Memory B cell (primary cell): ENCODE measurements around the gene CCT6B.
"Not testable (repeated sequence)": the region's sequence is repeated elsewhere in the genome, so short reads cannot be mapped to it uniquely, and the experiment has no call there.

ENCODE experiments used
- ATAC-seq: fragments of 150-1000 bp; cut with Tn5 transposase; 2 replicates; pipeline ENCODE4 v1.10.0; 2021; ENCODE audit warnings: low read depth, mild to moderate bottlenecking, moderate library complexity
- DNase-seq, 2 donors: peaks; one replicate each; pipeline ENCODE4 v3.0.0; 2022; ENCODE audit warnings: low spot score in 2 of 2
- H3K27ac Mint-ChIP-seq: one replicate; pipeline ENCODE4 v1.8.0; 2022; ENCODE audit warnings: mild to moderate bottlenecking, moderate library complexity, mixed read lengths
- H3K27me3 Mint-ChIP-seq: one replicate; pipeline ENCODE4 v1.8.0; 2022; ENCODE audit warnings: mixed read lengths
- H3K36me3 Mint-ChIP-seq: one replicate; pipeline ENCODE4 v1.8.0; 2022; ENCODE audit warnings: mild to moderate bottlenecking, mixed read lengths
- H3K4me1 Mint-ChIP-seq: one replicate; pipeline ENCODE4 v1.8.0; 2022; ENCODE audit warnings: mixed read lengths
- H3K4me3 Mint-ChIP-seq: one replicate; pipeline ENCODE4 v1.8.0; 2022; ENCODE audit warnings: mild to moderate bottlenecking, moderate library complexity, mixed read lengths
- H3K9me3 Mint-ChIP-seq: one replicate; pipeline ENCODE4 v1.8.0; 2022; ENCODE audit warnings: mixed read lengths

The CCT6B gene

DNA sequence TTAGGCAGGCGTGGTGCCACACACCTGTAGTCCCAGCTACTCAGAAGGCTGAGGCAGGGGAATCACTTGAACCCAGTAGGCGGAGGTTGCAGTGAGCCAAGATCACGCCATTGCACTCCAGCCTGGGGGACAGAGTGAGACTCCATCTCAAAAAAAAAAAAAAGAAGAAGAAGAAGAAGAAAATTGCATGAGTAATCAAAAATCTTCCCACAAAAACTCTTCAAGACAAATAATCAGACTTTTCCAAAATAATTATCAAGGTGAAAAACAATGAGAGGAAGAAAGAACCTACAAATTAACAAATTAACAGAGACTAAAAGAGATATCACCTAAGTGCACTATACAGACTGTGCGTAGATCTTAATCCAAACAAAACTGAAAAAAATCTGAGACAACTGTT is 10.5 kb downstream of the CCT6B start:
- not testable (repeated sequence) for DNase-seq, H3K9me3 Mint-ChIP-seq, ATAC-seq

DNA sequence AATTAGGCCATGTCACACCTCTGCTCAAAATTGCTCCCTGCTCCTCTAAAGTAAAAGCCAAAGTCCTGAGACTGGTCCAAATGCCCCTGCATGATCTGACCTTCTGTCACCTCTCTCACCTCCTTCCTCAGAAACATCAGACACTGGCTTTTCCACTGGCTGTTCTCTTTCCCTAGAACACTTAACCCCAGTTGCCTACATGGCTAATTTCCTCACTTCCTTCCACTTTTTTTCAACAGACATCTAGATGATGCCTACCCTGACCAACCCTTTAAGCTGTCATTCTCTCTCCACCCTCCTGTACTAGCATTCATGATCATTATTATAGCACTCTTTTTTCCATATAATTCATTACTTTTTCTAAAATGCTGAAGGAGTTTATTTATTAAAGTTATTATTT is 31.0 kb downstream of the CCT6B start:
- H3K4me1 Mint-ChIP-seq = no peaks in the 10 kb centered on the region
- peaks cover 4% of the 10 kb centered on the region for H3K36me3 Mint-ChIP-seq
- no peaks in the 10 kb centered on the region for H3K9me3 Mint-ChIP-seq
- ATAC-seq (no peak), DNase-seq (no peak)
- H3K27ac Mint-ChIP-seq = no peak overlapping the region
- H3K27me3 Mint-ChIP-seq = no peaks in the 10 kb centered on the region
- H3K4me3 Mint-ChIP-seq = no peak overlapping the region

More for the DNA sequence above, 10.5 kb downstream of the CCT6B start:
- H3K27me3 Mint-ChIP-seq, H3K4me1 Mint-ChIP-seq, H3K36me3 Mint-ChIP-seq, H3K4me3 Mint-ChIP-seq, H3K27ac Mint-ChIP-seq: not testable (repeated sequence)

DNA sequence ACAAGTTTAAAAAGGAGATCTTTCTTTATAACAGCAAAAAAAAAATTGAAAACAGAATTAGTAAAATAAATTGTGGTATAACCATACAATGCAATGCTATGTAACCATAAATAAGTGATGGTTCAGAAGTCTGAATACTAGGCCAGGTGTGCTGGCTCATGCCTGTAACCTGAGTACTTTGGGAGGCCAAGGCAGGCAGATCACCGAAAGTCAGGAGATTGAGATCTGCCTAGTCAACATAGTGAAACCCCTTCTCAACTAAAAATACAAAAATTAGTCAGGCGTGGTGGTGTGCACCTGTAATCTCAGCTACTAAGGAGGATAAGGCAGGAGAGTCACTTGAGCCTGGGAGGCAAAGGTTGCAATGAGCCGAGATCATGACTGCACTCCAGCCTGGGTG is 34.6 kb downstream of the CCT6B start:
- H3K27ac Mint-ChIP-seq = no peak overlapping the region
- no peaks in the 10 kb centered on the region for H3K27me3 Mint-ChIP-seq
- DNase-seq = no peak
- H3K4me1 Mint-ChIP-seq = no peaks in the 10 kb centered on the region
- H3K4me3 Mint-ChIP-seq = no peak overlapping the region
- H3K9me3 Mint-ChIP-seq = no peaks in the 10 kb centered on the region
- H3K36me3 Mint-ChIP-seq = peaks cover 4% of the 10 kb centered on the region
- ATAC-seq = no peak

DNA sequence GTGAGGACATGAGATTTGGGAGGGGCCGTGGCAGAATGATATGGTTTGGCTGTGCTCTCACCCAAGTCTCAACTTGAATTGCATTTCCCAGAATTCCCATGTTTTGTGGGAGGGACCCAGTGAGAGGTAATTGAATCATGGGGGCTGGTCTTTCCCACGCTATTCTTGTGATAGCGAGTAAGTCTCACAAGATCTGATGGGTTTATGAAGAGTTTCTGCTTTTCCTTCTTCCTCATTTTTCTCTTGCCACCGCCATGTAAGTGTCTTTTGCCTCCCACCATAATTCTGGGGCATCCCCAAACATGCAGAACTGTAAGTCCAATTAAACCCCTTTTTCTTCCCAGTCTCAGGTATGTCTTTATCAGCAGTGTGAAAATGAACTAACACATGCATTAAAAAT is 40.6 kb downstream of the CCT6B start:
- Mint-ChIP-seq H3K4me3 (no peak overlapping the region), H3K27ac (no peak overlapping the region), H3K9me3 (no peaks in the 10 kb centered on the region), H3K36me3 (peaks cover 2% of the 10 kb centered on the region), H3K27me3 (peaks cover 2% of the 10 kb centered on the region), H3K4me1 (no peaks in the 10 kb centered on the region)
- ATAC-seq (no peak), DNase-seq (no peak)

DNA sequence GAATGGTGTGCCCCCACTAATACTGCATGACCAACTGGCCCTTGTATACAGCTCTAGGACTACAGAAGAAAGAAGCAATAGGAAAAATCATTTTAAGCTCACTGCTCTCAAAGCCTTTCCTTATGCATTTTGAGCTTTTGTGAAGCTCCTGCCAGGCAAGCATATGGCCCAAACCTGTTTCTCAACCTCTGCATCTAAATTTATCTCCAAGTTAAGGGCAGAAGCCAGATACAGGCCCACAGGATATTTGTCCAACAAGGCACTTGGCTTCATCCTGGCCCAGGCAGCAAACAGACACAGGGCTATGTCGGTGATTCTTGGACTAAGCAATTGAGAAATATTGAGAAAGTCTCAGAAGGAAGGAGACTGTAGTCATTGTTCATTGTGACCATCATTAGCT is 43.9 kb downstream of the CCT6B start:
- peaks cover 2% of the 10 kb centered on the region for H3K36me3 Mint-ChIP-seq
- ATAC-seq = no peak
- no peaks in the 10 kb centered on the region for H3K9me3 Mint-ChIP-seq
- no peak for DNase-seq
- H3K4me3 Mint-ChIP-seq = no peak overlapping the region
- peaks cover 2% of the 10 kb centered on the region for H3K27me3 Mint-ChIP-seq
- H3K27ac Mint-ChIP-seq = no peak overlapping the region
- H3K4me1 Mint-ChIP-seq = peaks cover 3% of the 10 kb centered on the region

DNA sequence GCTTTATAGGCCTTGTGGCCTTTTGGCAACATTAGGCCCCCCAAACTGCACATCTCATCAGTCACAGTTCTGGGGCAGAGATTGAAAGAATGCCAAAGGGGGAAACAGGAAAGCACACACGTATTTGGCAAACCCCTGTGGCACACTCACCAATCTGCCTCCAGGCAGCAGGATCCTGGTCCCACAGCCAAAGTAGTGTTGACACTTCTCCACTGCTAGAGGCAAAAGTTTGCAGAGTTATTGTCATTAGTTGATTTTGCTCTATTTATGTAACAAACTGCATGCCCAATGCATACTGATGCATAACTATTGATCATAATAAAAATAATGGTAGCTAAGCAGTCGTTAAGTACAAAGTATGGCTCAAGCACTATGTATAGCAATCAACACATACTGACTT is 45.1 kb downstream of the CCT6B start:
- no peak overlapping the region for H3K27ac Mint-ChIP-seq
- H3K27me3 Mint-ChIP-seq = peaks cover 2% of the 10 kb centered on the region
- H3K9me3 Mint-ChIP-seq = no peaks in the 10 kb centered on the region
- DNase-seq (no peak), ATAC-seq (no peak)
- H3K4me3 Mint-ChIP-seq = no peak overlapping the region
- peaks cover 3% of the 10 kb centered on the region for H3K4me1 Mint-ChIP-seq
- peaks cover 2% of the 10 kb centered on the region for H3K36me3 Mint-ChIP-seq

DNA sequence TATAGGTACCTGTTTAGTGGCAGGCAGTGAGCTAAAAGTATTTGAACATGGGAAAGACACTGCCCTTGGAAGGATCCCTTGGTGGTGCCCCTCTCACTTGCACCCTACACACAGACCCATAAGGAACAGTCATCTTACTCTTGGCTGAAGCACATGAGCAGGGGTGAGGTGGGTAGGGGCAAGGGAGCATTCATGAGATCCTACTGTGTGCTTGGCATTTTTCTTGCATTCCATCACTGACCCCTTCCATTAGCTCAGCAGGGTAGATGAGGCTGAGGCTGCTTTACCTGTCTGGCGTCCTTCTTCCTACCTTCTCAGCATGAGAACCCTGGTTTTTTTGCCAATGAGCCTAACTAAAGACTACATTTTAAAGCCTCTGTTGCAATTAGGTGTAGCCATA is 48.3 kb downstream of the CCT6B start:
- no peak for DNase-seq
- H3K4me1 Mint-ChIP-seq = peaks cover 3% of the 10 kb centered on the region
- H3K27me3 Mint-ChIP-seq = no peaks in the 10 kb centered on the region
- no peak overlapping the region for H3K4me3 Mint-ChIP-seq
- no peak overlapping the region for H3K27ac Mint-ChIP-seq
- ATAC-seq = no peak
- no peaks in the 10 kb centered on the region for H3K36me3 Mint-ChIP-seq
- H3K9me3 Mint-ChIP-seq = no peaks in the 10 kb centered on the region

DNA sequence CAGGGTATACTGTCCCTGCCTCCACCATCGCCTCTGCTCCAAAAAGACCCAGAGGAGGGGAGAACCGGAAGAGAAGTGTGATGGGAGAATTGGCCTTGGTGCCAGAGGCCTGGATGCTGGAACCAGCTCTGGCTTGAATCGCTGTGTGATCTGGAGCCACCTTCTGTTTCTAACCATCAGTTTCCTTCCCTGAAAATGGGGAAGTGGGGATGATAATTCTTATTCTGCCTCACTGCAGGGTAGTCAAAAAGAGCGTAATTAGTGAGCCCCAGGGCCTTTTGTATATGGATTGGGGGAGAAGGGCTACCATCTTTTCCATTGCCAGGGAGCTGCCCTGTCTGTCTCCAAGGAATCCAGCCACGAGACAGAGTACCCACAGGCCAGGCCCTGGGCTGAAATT is 52.2 kb downstream of the CCT6B start:
- Mint-ChIP-seq H3K4me3 (no peak overlapping the region), H3K36me3 (no peaks in the 10 kb centered on the region), H3K4me1 (peaks cover 3% of the 10 kb centered on the region), H3K9me3 (no peaks in the 10 kb centered on the region), H3K27ac (no peak overlapping the region), H3K27me3 (peaks cover 2% of the 10 kb centered on the region)
- ATAC-seq = no peak
- DNase-seq = no peak

DNA sequence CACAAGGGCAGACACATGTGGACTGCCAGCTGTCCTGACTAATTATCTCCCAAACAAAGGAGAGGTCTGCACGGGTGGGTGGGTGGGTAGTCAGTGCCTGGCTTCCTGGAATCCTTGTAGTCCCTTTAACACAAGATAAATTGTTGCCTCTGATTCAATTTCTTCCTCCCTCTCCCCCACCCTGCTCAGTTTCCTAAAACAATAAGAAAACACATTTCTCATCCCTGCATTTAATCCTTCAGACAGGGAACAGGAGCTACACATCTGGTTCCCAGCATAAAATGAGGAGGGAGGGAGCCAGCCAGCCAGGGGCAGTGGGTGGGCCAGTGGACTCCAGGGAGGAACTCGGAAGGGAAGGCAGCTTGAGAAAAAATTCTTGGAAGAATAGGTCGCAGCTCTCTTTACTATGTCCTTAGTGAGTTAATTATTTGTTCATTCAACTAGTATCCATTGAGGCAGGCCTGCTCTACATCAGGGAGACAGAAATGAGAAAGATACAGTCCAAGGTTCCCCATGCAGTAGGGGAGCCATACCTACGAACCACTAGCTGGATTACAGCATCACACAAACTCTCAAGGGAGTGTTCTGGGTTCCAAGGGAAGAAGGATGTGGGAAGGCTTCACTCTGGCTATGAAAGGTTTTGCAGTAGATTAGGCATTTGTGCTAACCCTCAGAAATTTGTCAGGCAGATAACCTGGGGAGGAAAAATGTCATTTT is 58.3 kb downstream of the CCT6B start:
- H3K27ac Mint-ChIP-seq = no peak overlapping the region
- H3K36me3 Mint-ChIP-seq = no peaks in the 10 kb centered on the region
- no peak overlapping the region for H3K4me3 Mint-ChIP-seq
- no peak for ATAC-seq
- no peak for DNase-seq
- peaks cover 7% of the 10 kb centered on the region for H3K27me3 Mint-ChIP-seq
- H3K4me1 Mint-ChIP-seq = no peaks in the 10 kb centered on the region
- no peaks in the 10 kb centered on the region for H3K9me3 Mint-ChIP-seq

DNA sequence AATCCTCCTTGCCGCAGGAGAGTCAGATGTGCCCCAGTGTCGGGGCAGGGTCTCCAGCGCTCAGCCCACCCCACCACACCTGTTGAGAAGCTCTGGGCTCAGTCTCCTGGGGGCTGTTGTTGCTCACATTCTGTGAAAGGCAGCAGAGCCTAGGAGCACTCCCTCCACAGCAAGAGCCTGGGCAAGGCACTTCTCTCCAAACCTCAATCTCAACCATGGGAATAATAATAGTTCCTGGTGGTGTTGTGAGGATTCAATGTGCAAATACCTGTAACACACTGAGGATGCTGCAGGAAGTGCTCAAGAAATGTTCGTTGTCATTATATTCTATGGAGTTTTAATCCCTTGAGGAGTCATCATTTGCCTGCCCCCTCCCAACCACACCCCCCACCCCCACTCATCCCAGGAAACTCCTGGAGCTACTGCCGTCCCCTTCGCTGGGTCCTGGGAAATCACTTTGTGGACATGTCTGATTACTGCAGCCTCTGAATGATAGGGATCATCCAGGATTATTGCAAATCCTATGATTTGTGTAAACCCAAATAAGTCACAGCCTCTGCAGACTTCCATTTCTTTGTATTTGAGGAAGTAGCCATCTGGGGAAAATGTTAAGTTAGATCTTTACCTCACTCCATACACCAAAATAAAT is 61.5 kb downstream of the CCT6B start:
- Mint-ChIP-seq H3K9me3 (no peaks in the 10 kb centered on the region), H3K4me1 (no peaks in the 10 kb centered on the region), H3K36me3 (no peaks in the 10 kb centered on the region), H3K4me3 (no peak overlapping the region), H3K27me3 (peaks cover 14% of the 10 kb centered on the region), H3K27ac (no peak overlapping the region)
- ATAC-seq = no peak
- DNase-seq = no peak

DNA sequence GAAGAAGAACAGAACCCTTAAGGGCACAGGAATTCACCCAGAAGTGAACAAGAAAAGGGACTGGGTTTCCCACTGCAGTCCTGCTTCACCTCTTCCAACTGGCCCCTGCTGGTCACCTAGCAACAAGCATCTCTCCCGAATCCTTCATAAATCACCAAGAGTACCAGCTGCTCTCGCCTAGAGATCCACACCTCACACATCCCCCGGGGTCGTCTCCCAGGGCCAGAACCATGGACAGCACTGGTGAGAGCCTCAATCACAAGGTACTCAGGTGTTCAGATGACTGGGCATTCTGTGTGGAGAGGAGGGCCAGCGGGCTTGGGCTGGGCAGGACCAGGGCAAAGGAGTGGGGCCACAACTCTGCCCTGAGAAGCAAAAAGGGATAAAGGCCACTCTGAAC is 65.9 kb downstream of the CCT6B start:
- peaks cover 24% of the 10 kb centered on the region for H3K27me3 Mint-ChIP-seq
- no peaks in the 10 kb centered on the region for H3K4me1 Mint-ChIP-seq
- ATAC-seq (no peak), DNase-seq (no peak)
- H3K4me3 Mint-ChIP-seq = no peak overlapping the region
- no peak overlapping the region for H3K27ac Mint-ChIP-seq
- no peaks in the 10 kb centered on the region for H3K36me3 Mint-ChIP-seq
- no peaks in the 10 kb centered on the region for H3K9me3 Mint-ChIP-seq

DNA sequence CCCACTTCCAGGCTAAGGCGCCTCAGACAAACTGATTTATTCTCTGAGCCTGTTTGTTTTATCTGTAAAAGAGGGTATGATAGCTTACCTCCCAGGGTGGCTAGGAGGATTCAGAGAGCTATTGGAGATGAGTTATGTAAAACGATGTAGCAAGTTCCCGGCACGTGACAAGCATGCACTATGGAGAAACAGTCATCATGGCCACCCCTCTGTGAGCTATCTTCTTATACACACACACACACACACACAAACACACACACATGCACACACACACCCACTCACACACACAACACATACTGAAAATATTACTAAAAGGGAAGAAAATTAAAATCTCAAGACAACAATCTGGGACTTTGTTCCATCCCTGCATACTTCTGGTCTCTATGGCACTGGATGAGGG is 66.3 kb downstream of the CCT6B start:
- DNase-seq = no peak
- Mint-ChIP-seq H3K4me3 (no peak overlapping the region), H3K36me3 (no peaks in the 10 kb centered on the region), H3K9me3 (no peaks in the 10 kb centered on the region), H3K27me3 (peaks cover 25% of the 10 kb centered on the region), H3K27ac (no peak overlapping the region), H3K4me1 (no peaks in the 10 kb centered on the region)
- ATAC-seq = no peak

DNA sequence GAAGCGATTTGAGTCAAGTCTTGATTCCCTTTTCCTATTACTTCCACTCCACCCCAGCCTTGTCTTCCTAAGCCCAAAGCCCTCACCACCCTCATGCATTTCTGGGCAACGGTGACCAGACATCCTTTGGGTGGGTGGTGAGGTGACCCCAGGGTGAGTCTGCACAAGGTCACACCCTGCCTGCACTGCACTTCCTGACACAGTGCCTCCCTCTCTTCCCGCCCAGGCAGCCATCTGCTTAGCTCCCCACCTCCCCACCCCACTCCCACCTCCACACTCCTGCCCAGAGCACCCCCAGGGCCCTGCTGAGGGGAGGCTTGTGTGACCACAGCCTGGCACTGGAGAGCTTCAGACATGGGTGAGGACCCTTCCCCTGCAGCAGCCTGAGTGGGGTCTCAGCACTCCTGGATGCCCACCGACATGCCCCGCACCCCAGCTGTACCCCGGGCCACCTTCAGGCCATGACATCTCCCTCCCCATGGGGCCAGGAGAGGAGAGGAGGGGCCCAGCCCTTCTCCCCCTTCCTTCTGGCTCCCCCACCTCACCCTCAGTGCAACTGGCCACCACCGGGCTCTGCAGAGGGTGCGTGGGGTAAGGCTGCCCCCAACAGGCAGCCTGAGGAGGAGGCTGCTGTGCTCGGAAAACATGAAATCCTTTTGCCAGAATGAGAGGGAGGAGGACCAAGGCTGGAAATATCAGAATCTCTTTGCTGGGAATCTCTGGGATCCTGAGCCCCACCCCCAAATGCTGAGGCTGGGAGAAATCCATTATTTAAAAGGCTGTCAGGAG is 68.6 kb downstream of the CCT6B start:
- Mint-ChIP-seq H3K36me3 (no peaks in the 10 kb centered on the region), H3K27me3 (peaks cover 27% of the 10 kb centered on the region), H3K9me3 (no peaks in the 10 kb centered on the region), H3K4me3 (no peak overlapping the region), H3K4me1 (no peaks in the 10 kb centered on the region), H3K27ac (no peak overlapping the region)
- DNase-seq (no peak), ATAC-seq (no peak)

DNA sequence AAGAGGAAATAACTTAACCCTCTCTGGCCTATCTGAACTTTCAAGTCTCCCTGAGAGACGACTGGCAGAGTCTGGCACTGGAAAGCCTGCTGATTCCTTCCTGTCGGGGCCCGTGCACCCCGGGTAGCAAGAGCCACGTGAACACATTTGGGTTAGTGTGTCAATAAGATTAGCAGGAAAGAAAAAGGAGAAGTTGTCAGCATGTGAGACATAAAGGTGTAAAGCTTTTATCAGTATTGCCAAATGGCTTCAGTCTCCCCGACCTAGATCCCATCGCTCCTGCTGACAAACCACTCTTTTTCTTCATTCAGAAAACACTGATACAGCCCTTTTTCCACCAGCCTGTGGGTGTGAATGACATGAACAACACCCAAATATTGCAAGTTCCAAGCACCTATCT is 74.4 kb downstream of the CCT6B start:
- no peak for ATAC-seq
- no peak overlapping the region for H3K27ac Mint-ChIP-seq

More for the DNA sequence above, 74.4 kb downstream of the CCT6B start:
- no peak overlapping the region for H3K4me3 Mint-ChIP-seq
- peaks cover 18% of the 10 kb centered on the region for H3K27me3 Mint-ChIP-seq
- no peak for DNase-seq
- no peaks in the 10 kb centered on the region for H3K9me3 Mint-ChIP-seq
- H3K4me1 Mint-ChIP-seq = peaks cover 6% of the 10 kb centered on the region
- H3K36me3 Mint-ChIP-seq = no peaks in the 10 kb centered on the region
